C4-2B (cell line): Measurements from ENCODE around the gene KLF4.

Experiments used
- ZFX ChIP-seq: fragments of 450-650 bp; IDR thresholded peaks from 2 replicates; pipeline ENCODE4 v1.6.1; 2017
- TF ChIP-seq, protein P1 (sequence below): fragments of 450-650 bp; conservative IDR thresholded peaks from 2 replicates; pipeline ENCODE4 v1.5.1; 2017; ENCODE audit warnings: mild to moderate bottlenecking

GRCh38 chr9:107484117-107484723, 5.3 kb downstream of the KLF4 start:
- TF ChIP-seq, protein P1, sequence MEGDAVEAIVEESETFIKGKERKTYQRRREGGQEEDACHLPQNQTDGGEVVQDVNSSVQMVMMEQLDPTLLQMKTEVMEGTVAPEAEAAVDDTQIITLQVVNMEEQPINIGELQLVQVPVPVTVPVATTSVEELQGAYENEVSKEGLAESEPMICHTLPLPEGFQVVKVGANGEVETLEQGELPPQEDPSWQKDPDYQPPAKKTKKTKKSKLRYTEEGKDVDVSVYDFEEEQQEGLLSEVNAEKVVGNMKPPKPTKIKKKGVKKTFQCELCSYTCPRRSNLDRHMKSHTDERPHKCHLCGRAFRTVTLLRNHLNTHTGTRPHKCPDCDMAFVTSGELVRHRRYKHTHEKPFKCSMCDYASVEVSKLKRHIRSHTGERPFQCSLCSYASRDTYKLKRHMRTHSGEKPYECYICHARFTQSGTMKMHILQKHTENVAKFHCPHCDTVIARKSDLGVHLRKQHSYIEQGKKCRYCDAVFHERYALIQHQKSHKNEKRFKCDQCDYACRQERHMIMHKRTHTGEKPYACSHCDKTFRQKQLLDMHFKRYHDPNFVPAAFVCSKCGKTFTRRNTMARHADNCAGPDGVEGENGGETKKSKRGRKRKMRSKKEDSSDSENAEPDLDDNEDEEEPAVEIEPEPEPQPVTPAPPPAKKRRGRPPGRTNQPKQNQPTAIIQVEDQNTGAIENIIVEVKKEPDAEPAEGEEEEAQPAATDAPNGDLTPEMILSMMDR, result peak; percentile 82
- TF ChIP-seq ZFX, result no peak
